ENCODE results near the gene COL3A1. TPM values are rescaled to one million over a fixed set of nuclear protein-coding genes. Genes with fewer than 3 reads are reported as not detected.

COL3A1 gene
- total RNA-seq, 1 donor from 2014 or later, result 1,124 TPM

DNA sequence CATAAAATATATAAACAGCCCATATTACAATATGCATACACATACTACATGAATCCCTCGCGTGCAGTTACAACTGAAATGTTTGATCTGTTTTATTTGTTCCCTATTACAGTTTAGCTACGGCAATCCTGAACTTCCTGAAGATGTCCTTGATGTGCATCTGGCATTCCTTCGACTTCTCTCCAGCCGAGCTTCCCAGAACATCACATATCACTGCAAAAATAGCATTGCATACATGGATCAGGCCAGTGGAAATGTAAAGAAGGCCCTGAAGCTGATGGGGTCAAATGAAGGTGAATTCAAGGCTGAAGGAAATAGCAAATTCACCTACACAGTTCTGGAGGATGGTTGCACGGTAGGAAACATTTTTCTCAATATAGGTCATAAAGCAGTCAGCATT, 36.4 kb downstream of the COL3A1 start:
- peaks cover 11% of the 10 kb centered on the region for H3K4me1 Mint-ChIP-seq (ENCODE audit: unreplicated experiment)
- H3K36me3 Mint-ChIP-seq, result peaks cover 34% of the 10 kb centered on the region
- H3K27me3 Mint-ChIP-seq, result no peaks in the 10 kb centered on the region
- TF ChIP-seq, protein P1, sequence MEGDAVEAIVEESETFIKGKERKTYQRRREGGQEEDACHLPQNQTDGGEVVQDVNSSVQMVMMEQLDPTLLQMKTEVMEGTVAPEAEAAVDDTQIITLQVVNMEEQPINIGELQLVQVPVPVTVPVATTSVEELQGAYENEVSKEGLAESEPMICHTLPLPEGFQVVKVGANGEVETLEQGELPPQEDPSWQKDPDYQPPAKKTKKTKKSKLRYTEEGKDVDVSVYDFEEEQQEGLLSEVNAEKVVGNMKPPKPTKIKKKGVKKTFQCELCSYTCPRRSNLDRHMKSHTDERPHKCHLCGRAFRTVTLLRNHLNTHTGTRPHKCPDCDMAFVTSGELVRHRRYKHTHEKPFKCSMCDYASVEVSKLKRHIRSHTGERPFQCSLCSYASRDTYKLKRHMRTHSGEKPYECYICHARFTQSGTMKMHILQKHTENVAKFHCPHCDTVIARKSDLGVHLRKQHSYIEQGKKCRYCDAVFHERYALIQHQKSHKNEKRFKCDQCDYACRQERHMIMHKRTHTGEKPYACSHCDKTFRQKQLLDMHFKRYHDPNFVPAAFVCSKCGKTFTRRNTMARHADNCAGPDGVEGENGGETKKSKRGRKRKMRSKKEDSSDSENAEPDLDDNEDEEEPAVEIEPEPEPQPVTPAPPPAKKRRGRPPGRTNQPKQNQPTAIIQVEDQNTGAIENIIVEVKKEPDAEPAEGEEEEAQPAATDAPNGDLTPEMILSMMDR (conservative IDR thresholded peaks at IDR 0.05), result no peak
- H3K4me3 Mint-ChIP-seq, result no peak overlapping the region
- no peak overlapping the region for H3K27ac Mint-ChIP-seq
- no peaks in the 10 kb centered on the region for H3K9me3 Mint-ChIP-seq
- no peak for DNase-seq (ENCODE audit: extremely low spot score, unreplicated experiment)

DNA sequence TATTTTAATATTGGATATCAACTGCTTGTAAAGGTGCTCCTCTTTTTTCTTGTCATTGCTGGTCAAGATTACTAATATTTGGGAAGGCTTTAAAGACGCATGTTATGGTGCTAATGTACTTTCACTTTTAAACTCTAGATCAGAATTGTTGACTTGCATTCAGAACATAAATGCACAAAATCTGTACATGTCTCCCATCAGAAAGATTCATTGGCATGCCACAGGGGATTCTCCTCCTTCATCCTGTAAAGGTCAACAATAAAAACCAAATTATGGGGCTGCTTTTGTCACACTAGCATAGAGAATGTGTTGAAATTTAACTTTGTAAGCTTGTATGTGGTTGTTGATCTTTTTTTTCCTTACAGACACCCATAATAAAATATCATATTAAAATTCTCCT, 38.2 kb downstream of the COL3A1 start:
- no peaks in the 10 kb centered on the region for H3K9me3 Mint-ChIP-seq

DNA sequence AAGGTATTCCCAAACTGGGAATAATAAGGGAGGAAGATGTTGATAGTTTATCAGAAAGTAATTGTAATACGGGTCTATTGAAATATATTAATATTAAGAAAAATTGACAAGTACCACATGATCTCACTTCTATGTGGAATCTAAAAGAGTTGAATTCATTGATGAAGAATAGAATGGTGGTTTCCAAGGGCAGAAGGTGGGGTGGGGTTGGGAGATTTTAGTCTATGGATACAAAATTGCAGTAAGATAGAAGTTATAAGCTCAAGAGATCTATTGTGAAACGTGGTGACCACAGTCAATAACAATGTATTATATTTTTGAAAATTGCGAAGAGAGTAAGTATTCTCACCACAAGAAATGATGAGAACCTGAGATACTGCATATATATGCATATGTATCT, 38.9 kb downstream of the COL3A1 start:
- Mint-ChIP-seq H3K9me3 (no peaks in the 10 kb centered on the region), H3K4me1 (ENCODE audit: unreplicated experiment) (peaks cover 17% of the 10 kb centered on the region), H3K27me3 (no peaks in the 10 kb centered on the region), H3K4me3 (no peak overlapping the region), H3K27ac (no peak overlapping the region), H3K36me3 (peaks cover 23% of the 10 kb centered on the region)
- no peak for DNase-seq (ENCODE audit: extremely low spot score, unreplicated experiment)
- TF ChIP-seq, protein P1 (conservative IDR thresholded peaks at IDR 0.05), result no peak

More for the DNA sequence above, 38.2 kb downstream of the COL3A1 start:
- TF ChIP-seq, protein P1 (conservative IDR thresholded peaks at IDR 0.05), result no peak
- Mint-ChIP-seq H3K4me3 (no peak overlapping the region), H3K36me3 (peaks cover 27% of the 10 kb centered on the region), H3K27ac (no peak overlapping the region), H3K27me3 (no peaks in the 10 kb centered on the region), H3K4me1 (ENCODE audit: unreplicated experiment) (peaks cover 17% of the 10 kb centered on the region)
- DNase-seq (ENCODE audit: extremely low spot score, unreplicated experiment), result no peak

DNA sequence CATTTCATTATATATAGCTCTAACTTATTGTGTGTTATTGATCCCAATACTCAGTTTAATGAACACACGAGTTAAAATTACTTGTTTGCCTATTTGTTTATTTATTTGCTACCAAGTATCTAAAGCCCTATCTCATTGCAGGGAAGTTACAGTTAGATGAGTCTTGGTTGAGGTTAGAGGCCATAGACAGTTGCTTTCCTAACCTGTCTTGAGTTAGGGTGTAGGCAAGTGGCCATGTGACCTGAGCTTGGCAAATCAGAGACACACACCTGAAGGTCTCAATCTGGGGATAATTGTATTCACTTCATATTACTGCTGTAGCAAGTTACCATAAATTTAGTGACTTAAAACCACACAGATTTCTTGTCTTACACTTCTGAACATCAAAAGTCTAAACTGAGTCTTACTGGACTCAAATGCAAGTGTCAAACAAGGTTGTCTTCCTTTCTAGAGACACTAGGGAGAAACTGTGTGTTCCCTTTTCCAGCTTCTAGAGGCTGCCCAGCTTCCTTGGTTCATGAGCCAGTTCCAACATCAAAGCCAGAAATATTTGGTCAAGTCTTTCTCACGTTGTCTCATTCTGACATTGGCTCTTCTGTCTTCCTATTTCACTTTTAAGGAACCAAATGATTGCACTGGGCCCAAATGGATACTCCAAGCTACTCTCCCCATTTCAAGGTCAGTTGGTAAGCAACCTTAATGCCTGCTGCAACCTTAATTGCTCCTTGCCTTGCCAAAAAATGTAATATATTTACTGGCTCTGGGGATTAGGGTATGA, 39.7 kb downstream of the COL3A1 start:
- DNase-seq (ENCODE audit: extremely low spot score, unreplicated experiment), result no peak
- H3K4me3 Mint-ChIP-seq, result no peak overlapping the region
- TF ChIP-seq, protein P1 (conservative IDR thresholded peaks at IDR 0.05), result no peak
- H3K9me3 Mint-ChIP-seq, result no peaks in the 10 kb centered on the region
- peaks cover 17% of the 10 kb centered on the region for H3K36me3 Mint-ChIP-seq
- H3K4me1 Mint-ChIP-seq (ENCODE audit: unreplicated experiment), result peaks cover 17% of the 10 kb centered on the region
- no peak overlapping the region for H3K27ac Mint-ChIP-seq
- H3K27me3 Mint-ChIP-seq, result no peaks in the 10 kb centered on the region

DNA sequence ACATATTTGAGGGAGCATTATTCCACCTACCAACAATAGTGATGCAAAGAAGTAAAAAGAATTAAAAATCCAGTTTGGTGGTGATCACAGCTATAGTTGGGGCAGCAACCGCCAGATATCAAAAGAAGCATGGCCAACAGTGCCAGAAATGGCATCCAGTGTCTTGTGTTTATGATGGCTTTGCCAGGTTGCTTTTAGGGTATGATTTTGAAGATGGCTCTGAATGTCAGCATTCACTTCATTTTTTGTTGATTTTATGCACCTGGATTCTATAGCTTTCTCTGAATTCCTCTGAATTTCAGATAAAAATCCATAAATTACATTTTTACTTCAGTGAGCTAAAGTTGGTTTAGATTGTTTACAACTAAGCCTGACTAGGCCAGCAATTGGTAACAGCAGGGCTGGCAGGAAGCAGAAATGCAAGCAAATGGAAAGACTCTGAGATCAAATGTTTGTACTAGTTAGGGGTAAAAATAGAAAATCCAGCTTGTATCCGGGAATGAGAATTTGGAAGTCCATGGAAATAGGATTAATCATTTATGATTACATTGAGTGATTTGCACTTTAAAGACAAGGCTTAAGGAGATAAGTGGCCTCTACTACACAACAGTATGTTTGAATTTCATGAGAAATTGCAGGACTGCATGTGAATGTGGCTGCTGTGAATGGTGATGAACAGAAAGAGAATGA, 40.4 kb downstream of the COL3A1 start:
- H3K9me3 Mint-ChIP-seq, result no peaks in the 10 kb centered on the region
- H3K27ac Mint-ChIP-seq, result no peak overlapping the region
- TF ChIP-seq, protein P1 (conservative IDR thresholded peaks at IDR 0.05), result no peak
- H3K4me1 Mint-ChIP-seq (ENCODE audit: unreplicated experiment), result peaks cover 22% of the 10 kb centered on the region
- peaks cover 17% of the 10 kb centered on the region for H3K36me3 Mint-ChIP-seq
- H3K27me3 Mint-ChIP-seq, result no peaks in the 10 kb centered on the region
- no peak for DNase-seq (ENCODE audit: extremely low spot score, unreplicated experiment)
- H3K4me3 Mint-ChIP-seq, result no peak overlapping the region

Data from type B pancreatic cell (in vitro differentiated cells).